ENCODE data around the gene FAM186B.
A peak's percentile ranks its signal among the peaks of the same experiment; 100 is the strongest.

FAM186B gene

DNA sequence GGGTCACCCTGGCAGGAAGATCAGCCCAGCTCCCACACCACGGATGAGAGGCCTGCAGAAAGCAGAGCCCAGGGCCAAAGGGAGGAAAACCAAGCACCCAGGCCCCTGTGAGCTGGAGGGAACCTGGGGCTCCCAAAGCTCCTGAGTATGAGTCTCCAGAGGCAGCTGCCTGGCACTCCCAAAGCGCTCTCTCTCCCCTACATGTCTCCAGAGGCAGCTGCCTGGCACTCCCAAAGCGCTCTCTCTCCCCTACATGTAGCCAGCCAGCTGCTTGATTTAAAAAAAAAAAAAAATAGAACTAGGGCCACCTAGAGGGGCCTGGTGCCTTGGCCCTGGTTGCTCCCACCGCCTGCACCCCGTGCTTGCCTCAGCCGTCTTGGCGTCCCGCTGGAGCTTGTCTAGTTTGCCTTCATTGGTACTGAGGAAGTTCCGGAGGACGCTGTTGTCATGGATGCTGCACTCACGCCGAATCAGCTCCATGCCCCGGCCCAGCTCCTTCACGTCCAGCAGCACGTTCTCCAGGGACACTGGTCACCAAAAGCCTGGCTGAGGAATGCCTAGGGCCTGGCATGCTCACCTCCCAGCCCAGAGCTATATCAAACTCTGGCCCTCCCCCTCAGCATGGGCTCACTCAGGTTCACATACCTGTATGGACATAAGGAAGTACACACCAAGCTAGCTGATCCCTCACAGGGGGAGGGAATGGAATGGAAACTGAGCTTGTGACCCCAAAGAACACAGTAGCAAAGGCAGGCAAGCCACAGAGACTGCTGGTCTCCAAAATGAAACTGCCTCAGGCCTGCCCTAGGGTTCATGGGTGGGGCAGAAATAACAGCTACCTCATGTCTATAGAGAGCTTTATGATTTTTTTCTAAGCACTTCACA, 42.6 kb upstream of the FAM186B start:
- TF ChIP-seq, protein P1, sequence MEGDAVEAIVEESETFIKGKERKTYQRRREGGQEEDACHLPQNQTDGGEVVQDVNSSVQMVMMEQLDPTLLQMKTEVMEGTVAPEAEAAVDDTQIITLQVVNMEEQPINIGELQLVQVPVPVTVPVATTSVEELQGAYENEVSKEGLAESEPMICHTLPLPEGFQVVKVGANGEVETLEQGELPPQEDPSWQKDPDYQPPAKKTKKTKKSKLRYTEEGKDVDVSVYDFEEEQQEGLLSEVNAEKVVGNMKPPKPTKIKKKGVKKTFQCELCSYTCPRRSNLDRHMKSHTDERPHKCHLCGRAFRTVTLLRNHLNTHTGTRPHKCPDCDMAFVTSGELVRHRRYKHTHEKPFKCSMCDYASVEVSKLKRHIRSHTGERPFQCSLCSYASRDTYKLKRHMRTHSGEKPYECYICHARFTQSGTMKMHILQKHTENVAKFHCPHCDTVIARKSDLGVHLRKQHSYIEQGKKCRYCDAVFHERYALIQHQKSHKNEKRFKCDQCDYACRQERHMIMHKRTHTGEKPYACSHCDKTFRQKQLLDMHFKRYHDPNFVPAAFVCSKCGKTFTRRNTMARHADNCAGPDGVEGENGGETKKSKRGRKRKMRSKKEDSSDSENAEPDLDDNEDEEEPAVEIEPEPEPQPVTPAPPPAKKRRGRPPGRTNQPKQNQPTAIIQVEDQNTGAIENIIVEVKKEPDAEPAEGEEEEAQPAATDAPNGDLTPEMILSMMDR (IDR thresholded peaks at IDR 0.05; ENCODE audit: low read depth, low read length, missing control alignments): no peak
- no peak overlapping the region for H3K4me3 ChIP-seq (replicated peaks; ENCODE audit: low read depth, low read length)
- DNase-seq (ENCODE audit: extremely low read depth, low read depth): no peak

DNA sequence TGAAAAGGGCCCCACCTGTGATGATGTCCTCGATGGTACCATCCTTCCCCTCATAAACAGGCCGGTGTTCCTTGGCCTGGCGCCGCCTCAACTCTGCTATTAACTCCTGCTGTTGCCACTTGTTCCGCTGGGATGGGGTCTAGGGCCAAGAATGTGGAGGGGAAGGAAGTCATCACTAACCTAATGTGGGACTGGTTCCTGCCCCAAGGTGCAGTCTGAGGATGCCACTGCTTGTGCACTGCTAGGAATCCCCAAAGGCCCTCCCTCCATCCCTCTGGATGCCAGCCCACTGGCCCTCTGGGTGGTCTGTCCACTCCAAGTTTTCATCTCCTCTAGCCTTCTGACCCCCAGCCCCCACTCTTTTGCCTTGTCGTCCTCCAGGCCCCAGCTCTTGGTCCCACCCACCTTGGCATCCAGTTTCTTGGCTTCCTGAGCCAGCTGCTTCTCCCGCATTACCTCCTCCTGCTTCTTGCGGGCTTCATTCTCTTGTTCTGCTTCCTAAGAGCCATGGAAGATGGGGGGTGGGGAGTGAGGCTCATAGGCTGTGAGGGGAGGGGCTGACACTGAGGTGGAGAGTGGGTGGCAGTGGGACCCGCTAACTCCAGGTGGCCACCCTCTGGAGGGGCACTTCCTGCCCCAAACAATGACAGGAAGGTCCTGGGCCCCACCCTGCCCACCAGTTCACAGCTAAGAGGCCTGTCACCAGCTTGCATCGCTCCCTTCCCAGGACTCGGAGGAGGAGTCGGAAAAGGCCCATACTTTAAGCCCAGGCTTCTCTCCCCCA, 41.6 kb upstream of the FAM186B start:
- H3K4me3 ChIP-seq (replicated peaks; ENCODE audit: low read depth, low read length): no peak overlapping the region
- DNase-seq (ENCODE audit: extremely low read depth, low read depth): no peak
- TF ChIP-seq, protein P1 (IDR thresholded peaks at IDR 0.05; ENCODE audit: low read depth, low read length, missing control alignments): no peak

DNA sequence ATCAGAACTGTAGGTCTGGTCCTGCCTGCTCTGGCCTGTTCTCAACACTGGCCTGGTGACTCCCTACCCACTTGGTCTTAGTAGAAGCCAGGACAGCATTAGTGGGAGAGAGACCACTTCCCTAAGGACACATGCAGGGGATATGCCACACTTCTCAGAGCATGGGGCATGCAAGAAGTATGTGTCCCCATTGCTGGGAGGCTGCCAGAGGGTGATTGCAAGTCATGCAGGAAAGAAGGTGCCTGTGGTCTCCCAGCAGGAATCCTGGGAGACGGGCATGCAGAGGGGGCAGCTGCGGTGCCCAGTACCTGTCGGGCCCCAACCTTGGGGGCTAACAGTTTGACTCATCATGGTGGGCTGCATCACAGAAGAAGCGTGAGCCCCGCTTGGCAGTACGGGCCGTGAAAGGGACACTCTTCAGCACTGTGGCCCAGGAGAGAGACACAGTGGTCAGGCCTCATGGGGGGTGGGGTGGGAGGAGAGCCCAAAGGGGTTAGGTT, 40.9 kb upstream of the FAM186B start:
- TF ChIP-seq, protein P1 (IDR thresholded peaks at IDR 0.05; ENCODE audit: low read depth, low read length, missing control alignments): no peak
- no peak overlapping the region for H3K4me3 ChIP-seq (replicated peaks; ENCODE audit: low read depth, low read length)
- no peak for DNase-seq (ENCODE audit: extremely low read depth, low read depth)

DNA sequence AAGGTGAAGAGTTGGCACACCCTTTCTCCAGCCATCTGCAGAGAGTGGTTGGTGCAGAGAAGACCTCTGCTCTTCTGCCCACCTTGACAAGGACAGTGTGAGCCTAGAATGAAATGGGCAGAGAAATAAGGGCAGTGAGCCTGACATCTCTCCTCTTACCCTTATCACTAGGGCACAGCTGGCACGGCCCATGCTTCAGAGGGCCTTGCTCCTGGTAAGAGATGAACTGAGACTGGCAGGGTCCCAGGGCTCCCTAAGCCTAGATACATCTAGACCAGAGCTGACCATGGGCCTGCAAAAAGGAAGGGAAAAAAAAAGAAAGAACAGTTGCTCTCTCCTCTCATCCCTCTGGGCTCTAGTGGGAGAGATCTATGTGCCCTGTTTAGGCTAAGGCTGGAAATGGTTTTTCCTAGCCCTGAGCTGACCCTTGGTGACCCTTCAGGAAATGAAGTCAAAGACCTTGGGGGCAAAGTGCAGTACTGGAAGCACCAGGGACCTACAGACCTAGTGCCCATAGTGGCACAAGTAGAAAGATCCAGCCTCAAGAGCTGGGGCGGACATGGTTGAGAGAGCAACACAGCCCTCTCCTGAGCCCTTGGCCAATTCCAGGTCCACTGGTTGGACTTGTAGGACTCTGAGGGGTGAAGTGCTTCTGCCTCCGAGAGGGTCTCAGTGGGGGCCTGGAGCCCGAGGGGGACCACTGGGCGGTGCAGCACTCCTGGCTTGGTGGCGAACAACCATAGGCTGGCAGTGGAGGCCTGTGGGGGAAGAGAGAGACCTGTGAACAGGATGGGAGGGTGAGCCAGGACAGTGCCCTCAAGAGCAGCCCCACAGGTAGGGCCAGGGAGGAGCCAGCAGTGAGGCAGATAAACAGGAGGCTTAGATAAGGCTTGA, 40.0 kb upstream of the FAM186B start:
- no peak for DNase-seq (ENCODE audit: extremely low read depth, low read depth)
- H3K4me3 ChIP-seq (replicated peaks; ENCODE audit: low read depth, low read length): no peak overlapping the region
- TF ChIP-seq, protein P1 (IDR thresholded peaks at IDR 0.05; ENCODE audit: low read depth, low read length, missing control alignments): no peak

DNA sequence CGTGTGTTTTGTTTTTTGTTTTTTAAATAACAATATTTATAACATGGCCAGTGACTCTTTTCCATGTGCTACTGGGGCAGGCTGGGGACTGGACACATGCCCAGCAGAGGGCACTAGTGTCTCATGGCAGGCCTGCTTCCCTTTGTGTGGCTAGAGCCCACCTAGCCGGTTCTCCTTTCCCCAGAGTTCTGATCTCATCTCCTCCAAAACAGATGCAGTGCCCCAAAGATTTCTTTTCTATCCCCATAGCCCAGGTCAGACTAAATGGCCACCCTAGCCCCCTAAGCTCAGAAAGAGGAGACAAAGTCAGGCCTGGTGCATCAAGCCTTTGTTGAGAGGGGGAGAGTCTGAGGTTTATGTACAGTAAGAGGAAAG, 39.2 kb upstream of the FAM186B start:
- no peak overlapping the region for H3K4me3 ChIP-seq (replicated peaks; ENCODE audit: low read depth, low read length)
- DNase-seq (ENCODE audit: extremely low read depth, low read depth): peak; percentile 43
- TF ChIP-seq, protein P1 (IDR thresholded peaks at IDR 0.05; ENCODE audit: low read depth, low read length, missing control alignments): peak; percentile 94

DNA sequence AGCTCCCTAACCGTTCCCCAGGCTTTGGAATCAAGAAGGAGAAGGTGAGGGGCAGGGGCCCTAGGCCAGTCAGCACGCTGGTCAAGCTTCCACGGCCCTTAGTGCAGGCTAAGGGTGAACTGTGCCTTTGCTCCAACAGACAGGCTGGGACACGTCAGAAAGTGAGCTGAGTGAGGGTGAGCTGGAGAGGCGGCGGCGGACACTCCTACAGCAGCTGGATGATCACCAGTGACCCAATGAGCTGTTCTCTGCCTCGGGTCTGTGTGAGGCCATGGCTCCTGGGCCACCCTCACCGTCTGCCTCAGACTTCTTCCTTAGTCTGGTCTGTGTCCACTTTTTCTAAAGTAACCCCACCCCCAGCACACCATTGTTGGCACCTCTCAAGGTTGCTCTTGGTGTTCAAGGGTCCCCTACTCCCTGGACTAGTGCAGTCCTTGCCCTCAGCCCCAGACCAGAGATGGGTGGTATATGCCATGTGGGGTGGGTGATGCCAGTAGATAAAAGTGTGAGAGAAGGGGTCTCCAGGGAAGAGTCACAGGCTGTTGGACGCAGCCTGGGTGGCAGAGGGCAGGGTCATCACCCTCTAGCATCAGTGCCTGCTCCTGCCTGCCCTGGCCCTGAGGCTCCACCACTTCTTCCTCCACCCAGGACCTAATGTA, 38.7 kb upstream of the FAM186B start:
- H3K4me3 ChIP-seq (replicated peaks; ENCODE audit: low read depth, low read length): no peak overlapping the region
- TF ChIP-seq, protein P1 (IDR thresholded peaks at IDR 0.05; ENCODE audit: low read depth, low read length, missing control alignments): no peak
- no peak for DNase-seq (ENCODE audit: extremely low read depth, low read depth)

All from HFF-Myc (cell line).